ENCODE measurements around the gene FZR1.

DNA sequence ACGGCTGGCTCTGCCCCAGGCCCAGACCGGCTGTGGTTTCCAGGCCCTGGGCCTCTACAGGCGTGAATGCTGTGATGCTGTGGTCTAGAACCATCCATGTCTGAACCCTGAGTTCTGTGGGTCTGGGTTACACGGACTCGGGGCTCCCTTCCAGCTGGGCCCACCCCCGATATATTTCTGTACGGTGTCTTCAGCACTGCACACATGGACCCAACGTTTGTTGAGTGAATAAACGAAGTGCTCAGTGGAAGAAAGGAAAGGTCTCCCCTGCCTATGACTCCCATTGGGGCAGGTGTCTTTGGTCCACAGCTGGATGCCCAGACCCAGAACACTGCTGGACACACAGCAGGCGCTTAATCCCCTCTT, 39.5 kb downstream of the FZR1 start:
- TF ChIP-seq, protein P1, sequence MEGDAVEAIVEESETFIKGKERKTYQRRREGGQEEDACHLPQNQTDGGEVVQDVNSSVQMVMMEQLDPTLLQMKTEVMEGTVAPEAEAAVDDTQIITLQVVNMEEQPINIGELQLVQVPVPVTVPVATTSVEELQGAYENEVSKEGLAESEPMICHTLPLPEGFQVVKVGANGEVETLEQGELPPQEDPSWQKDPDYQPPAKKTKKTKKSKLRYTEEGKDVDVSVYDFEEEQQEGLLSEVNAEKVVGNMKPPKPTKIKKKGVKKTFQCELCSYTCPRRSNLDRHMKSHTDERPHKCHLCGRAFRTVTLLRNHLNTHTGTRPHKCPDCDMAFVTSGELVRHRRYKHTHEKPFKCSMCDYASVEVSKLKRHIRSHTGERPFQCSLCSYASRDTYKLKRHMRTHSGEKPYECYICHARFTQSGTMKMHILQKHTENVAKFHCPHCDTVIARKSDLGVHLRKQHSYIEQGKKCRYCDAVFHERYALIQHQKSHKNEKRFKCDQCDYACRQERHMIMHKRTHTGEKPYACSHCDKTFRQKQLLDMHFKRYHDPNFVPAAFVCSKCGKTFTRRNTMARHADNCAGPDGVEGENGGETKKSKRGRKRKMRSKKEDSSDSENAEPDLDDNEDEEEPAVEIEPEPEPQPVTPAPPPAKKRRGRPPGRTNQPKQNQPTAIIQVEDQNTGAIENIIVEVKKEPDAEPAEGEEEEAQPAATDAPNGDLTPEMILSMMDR (IDR thresholded peaks at IDR 0.05): no peak
- no peak for TF ChIP-seq POLR2A (IDR thresholded peaks at IDR 0.05)
